COLO668 (cell line): ENCODE results near the gene CERS1.

ENCODE experiments used
- DNase-seq: peaks from one replicate; lab custom pipeline; 2025; ENCODE audit not compliant: unreplicated experiment; lab: John Stamatoyannopoulos, UW

Gene CERS1

GRCh38 chr19:18895824-18896341 lies at the start of gene CERS1:
CERS1 (minus strand) TSS chr19:18896158; CDS start chr19:18896072, 86 bp downstream.
- DNase-seq: peak; percentile 31

GRCh38 chr19:18945297-18945696 lies 49.3 kb upstream of the CERS1 start:
- no peak for DNase-seq

- no peak for DNase-seq
Observed at GRCh38 chr19:18943465-18943864, 47.5 kb upstream of the CERS1 start.

GRCh38 chr19:18942692-18943091 lies 46.7 kb upstream of the CERS1 start:
- DNase-seq: no peak

GRCh38 chr19:18941628-18942354 lies 45.8 kb upstream of the CERS1 start:
- DNase-seq: no peak

GRCh38 chr19:18940769-18941627 lies 45.0 kb upstream of the CERS1 start, which contains the start of gene HOMER3:
HOMER3 (minus strand) TSS chr19:18941217; CDS start chr19:18938982, 2,235 bp downstream.
- peak; percentile 64 for DNase-seq

- DNase-seq: no peak
Observed at GRCh38 chr19:18939922-18940768, 44.2 kb upstream of the CERS1 start.

- no peak for DNase-seq
Observed at GRCh38 chr19:18939163-18939562, 43.2 kb upstream of the CERS1 start.

GRCh38 chr19:18933297-18933696 lies 37.3 kb upstream of the CERS1 start:
- no peak for DNase-seq

- DNase-seq: peak; percentile 62
Observed at GRCh38 chr19:18932216-18932841, 36.4 kb upstream of the CERS1 start.

GRCh38 chr19:18931316-18932162 lies 35.6 kb upstream of the CERS1 start:
- DNase-seq: no peak

- DNase-seq: no peak
Observed at GRCh38 chr19:18929311-18929710, 33.4 kb upstream of the CERS1 start.

- DNase-seq: no peak
Observed at GRCh38 chr19:18928018-18928805, 32.3 kb upstream of the CERS1 start.

- DNase-seq: no peak
Observed at GRCh38 chr19:18924684-18925213, 28.8 kb upstream of the CERS1 start.

- DNase-seq: no peak
Observed at GRCh38 chr19:18922228-18922985, 26.4 kb upstream of the CERS1 start.

GRCh38 chr19:18921593-18921992 lies 25.6 kb upstream of the CERS1 start:
- DNase-seq: no peak

- no peak for DNase-seq
Observed at GRCh38 chr19:18920400-18920799, 24.4 kb upstream of the CERS1 start.

GRCh38 chr19:18919900-18920214 lies 23.9 kb upstream of the CERS1 start:
- no peak for DNase-seq
